ENCODE results near the gene TNFRSF8. TPM values are rescaled to one million over a fixed set of nuclear protein-coding genes. Genes with fewer than 3 reads are reported as not detected.

The TNFRSF8 gene
- total RNA-seq, 2 experiments from 2014 or later = 0.17 to 0.22 TPM

GRCh38 chr1:12162459-12163137, 99.5 kb downstream of the TNFRSF8 start:
- no peaks in the 10 kb centered on the region for H3K27me3 Mint-ChIP-seq
- no peak for ATAC-seq (ENCODE audit: low read depth)
- POLR2A ChIA-PET = interaction anchor here (1.0 to 4.9 kb wide), 8 partner anchors 9 to 255 kb away, joined by 3 to 108 read pairs (median 10); no protein-coding TSS in a partner anchor
- no peak for DNase-seq
- H3K27ac Mint-ChIP-seq = peak overlapping the region; percentile 98
- H3K4me1 Mint-ChIP-seq = peaks cover 66% of the 10 kb centered on the region
- peaks cover 3% of the 10 kb centered on the region for H3K36me3 Mint-ChIP-seq
- peak overlapping the region; percentile 74 for H3K4me3 Mint-ChIP-seq
- no peaks in the 10 kb centered on the region for H3K9me3 Mint-ChIP-seq

DNA sequence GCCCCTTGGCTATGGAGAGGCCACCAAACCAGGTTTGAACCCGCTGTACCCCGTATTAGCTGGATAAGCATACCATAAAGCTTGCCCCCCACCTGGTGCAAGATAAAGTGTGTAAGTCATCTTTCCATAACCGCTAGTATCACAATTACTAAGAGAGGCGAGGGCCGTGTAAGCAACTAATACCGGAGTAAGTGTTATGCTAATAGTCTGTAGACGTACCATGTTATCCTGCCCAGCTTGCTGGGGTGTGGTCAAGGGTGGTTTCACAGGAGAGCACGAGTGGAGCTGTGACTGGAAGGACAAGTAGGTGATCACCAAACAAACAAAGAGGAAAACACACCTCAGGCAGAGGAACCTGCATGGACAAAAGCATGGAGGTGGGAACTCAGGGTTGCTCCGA, 100.1 kb downstream of the TNFRSF8 start:
- no peaks in the 10 kb centered on the region for H3K27me3 Mint-ChIP-seq
- H3K36me3 Mint-ChIP-seq = peaks cover 9% of the 10 kb centered on the region
- peak overlapping the region; percentile 98 for H3K27ac Mint-ChIP-seq
- peaks cover 63% of the 10 kb centered on the region for H3K4me1 Mint-ChIP-seq
- H3K4me3 Mint-ChIP-seq = no peak overlapping the region
- POLR2A ChIA-PET = interaction anchor here (2.6 to 4.9 kb wide), 4 partner anchors 9 to 17 kb away, joined by 12 to 108 read pairs (median 32); no protein-coding TSS in a partner anchor
- DNase-seq = no peak
- ATAC-seq (ENCODE audit: low read depth) = no peak
- no peaks in the 10 kb centered on the region for H3K9me3 Mint-ChIP-seq

DNA sequence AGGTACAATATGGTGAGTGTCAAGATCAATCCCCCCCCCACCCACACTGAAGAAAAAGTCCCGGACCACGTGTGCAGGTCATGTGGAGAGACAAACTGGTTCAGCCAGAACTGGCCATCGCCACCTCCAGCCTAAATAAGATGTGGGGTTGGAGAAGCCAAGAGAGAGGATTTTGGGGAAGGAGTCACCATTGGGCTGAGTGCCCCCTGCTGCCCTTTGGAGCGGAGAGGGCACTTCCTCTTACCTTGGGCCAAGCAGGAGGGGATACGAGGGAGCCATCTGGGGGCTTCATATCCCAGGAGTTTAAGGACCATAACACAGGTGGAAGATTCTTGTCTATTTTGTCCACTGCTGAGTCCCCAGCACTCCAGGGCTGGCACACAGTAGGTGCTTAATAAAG, 101.1 kb downstream of the TNFRSF8 start:
- POLR2A ChIA-PET = interaction anchor here (1.0 to 2.8 kb wide), 4 partner anchors 10 to 255 kb away, joined by 3 to 14 read pairs (median 4); no protein-coding TSS in a partner anchor

GRCh38 chr1:12165342-12165741, 102.2 kb downstream of the TNFRSF8 start:
- DNase-seq (no peak), ATAC-seq (ENCODE audit: low read depth) (no peak)
- Mint-ChIP-seq H3K4me3 (no peak overlapping the region), H3K27me3 (no peaks in the 10 kb centered on the region), H3K4me1 (peaks cover 67% of the 10 kb centered on the region), H3K9me3 (no peaks in the 10 kb centered on the region), H3K27ac (no peak overlapping the region), H3K36me3 (peaks cover 25% of the 10 kb centered on the region)
- POLR2A ChIA-PET = interaction anchor here (1.0 to 5.5 kb wide), 6 partner anchors 11 to 256 kb away, joined by 3 to 44 read pairs (median 4); no protein-coding TSS in a partner anchor

More for the DNA sequence above, 101.1 kb downstream of the TNFRSF8 start:
- Mint-ChIP-seq H3K4me3 (no peak overlapping the region), H3K4me1 (peaks cover 62% of the 10 kb centered on the region), H3K36me3 (peaks cover 18% of the 10 kb centered on the region), H3K27me3 (no peaks in the 10 kb centered on the region), H3K9me3 (no peaks in the 10 kb centered on the region), H3K27ac (peak overlapping the region; percentile 60)
- no peak for ATAC-seq (ENCODE audit: low read depth)
- no peak for DNase-seq

GRCh38 chr1:12166834-12167492, 103.9 kb downstream of the TNFRSF8 start, which contains the start of gene TNFRSF1B:
Gene TNFRSF1B, plus strand, starts transcription at chr1:12166991. Its CDS starts 101 bp downstream, at chr1:12167092.
- no peaks in the 10 kb centered on the region for H3K9me3 Mint-ChIP-seq
- peaks cover 37% of the 10 kb centered on the region for H3K36me3 Mint-ChIP-seq
- POLR2A ChIA-PET = interaction anchor here (0.5 to 5.5 kb wide), 7 partner anchors 9 to 18 kb away, joined by 3 to 50 read pairs (median 9); no protein-coding TSS in a partner anchor
- peaks cover 62% of the 10 kb centered on the region for H3K4me1 Mint-ChIP-seq
- DNase-seq (peak; percentile 87), ATAC-seq (ENCODE audit: low read depth) (peak; percentile 53)
- H3K27ac Mint-ChIP-seq = peak within 1 kb of the TSS; percentile 99
- H3K4me3 Mint-ChIP-seq = peak within 1 kb of the TSS; percentile 100
- H3K27me3 Mint-ChIP-seq = no peaks in the 10 kb centered on the region

GRCh38 chr1:12167493-12168429, 104.7 kb downstream of the TNFRSF8 start:
- peak overlapping the region; percentile 99 for H3K27ac Mint-ChIP-seq
- H3K4me3 Mint-ChIP-seq = peak overlapping the region; percentile 100
- peak; percentile 10 for ATAC-seq (ENCODE audit: low read depth)
- POLR2A ChIA-PET = interaction anchor here (0.5 to 5.5 kb wide), 5 partner anchors 10 to 34 kb away, joined by 3 to 50 read pairs (median 6); no protein-coding TSS in a partner anchor
- no peak for DNase-seq
- H3K27me3 Mint-ChIP-seq = no peaks in the 10 kb centered on the region
- H3K36me3 Mint-ChIP-seq = peaks cover 37% of the 10 kb centered on the region
- H3K4me1 Mint-ChIP-seq = peaks cover 62% of the 10 kb centered on the region
- no peaks in the 10 kb centered on the region for H3K9me3 Mint-ChIP-seq

- DNase-seq (no peak), ATAC-seq (ENCODE audit: low read depth) (no peak)
- Mint-ChIP-seq H3K27ac (peak overlapping the region; percentile 99), H3K4me1 (peaks cover 63% of the 10 kb centered on the region), H3K9me3 (no peaks in the 10 kb centered on the region), H3K36me3 (peaks cover 38% of the 10 kb centered on the region), H3K27me3 (no peaks in the 10 kb centered on the region), H3K4me3 (peak overlapping the region; percentile 100)
- POLR2A ChIA-PET = interaction anchor here (0.6 to 5.5 kb wide), 6 partner anchors 9 to 35 kb away, joined by 3 to 50 read pairs (median 4); no protein-coding TSS in a partner anchor
Measured at GRCh38 chr1:12168451-12169160, 105.5 kb downstream of the TNFRSF8 start.

DNA sequence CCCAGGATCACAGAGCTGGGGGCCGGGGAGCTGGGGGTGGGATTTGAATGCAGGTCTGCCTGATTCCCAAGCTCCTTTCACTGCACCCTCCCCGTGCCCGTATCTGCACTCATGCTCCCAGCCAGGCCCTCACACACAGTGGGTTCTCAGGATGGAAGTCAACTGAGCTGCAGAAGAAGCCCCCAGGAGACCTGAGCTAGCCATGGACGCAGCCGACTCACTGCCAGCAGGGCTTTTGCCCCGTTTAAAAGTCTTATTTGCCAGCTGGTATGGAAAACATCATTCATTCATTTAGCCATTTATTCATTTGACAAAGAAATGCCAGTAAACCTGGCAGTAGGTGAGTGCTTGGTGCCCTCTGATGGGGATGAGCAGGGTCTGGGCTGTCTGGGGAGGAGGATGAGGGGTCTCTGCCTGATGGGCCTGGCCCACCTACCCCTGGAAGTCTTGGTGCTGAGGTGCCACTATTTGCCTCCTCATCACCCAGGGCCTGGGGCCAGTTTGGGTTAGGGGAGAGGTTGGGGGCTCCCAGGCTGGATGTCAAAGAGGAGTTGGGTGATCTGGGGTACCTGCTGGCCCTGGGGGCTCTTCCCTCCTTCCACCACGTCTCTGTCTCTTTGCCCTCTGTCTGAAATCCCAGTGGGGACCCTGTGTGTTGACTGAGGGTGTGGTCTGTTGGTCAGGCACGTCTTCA, 106.5 kb downstream of the TNFRSF8 start:
- DNase-seq (no peak), ATAC-seq (ENCODE audit: low read depth) (no peak)
- Mint-ChIP-seq H3K36me3 (peaks cover 39% of the 10 kb centered on the region), H3K27ac (peak overlapping the region; percentile 75), H3K9me3 (no peaks in the 10 kb centered on the region), H3K4me1 (peaks cover 63% of the 10 kb centered on the region), H3K4me3 (peak overlapping the region; percentile 100), H3K27me3 (no peaks in the 10 kb centered on the region)
- POLR2A ChIA-PET = interaction anchor here (1.2 to 5.5 kb wide), 5 partner anchors 9 to 20 kb away, joined by 3 to 50 read pairs (median 6); no protein-coding TSS in a partner anchor

GRCh38 chr1:12170263-12170671, 107.2 kb downstream of the TNFRSF8 start:
- no peak for ATAC-seq (ENCODE audit: low read depth)
- POLR2A ChIA-PET = interaction anchor here (1.0 to 5.5 kb wide), 3 partner anchors 8 to 10 kb away, joined by 6 to 44 read pairs (median 12); no protein-coding TSS in a partner anchor
- no peaks in the 10 kb centered on the region for H3K27me3 Mint-ChIP-seq

GRCh38 chr1:12171206-12172041, 108.3 kb downstream of the TNFRSF8 start:
- peak overlapping the region; percentile 82 for H3K4me3 Mint-ChIP-seq
- no peaks in the 10 kb centered on the region for H3K27me3 Mint-ChIP-seq
- peaks cover 70% of the 10 kb centered on the region for H3K4me1 Mint-ChIP-seq
- DNase-seq (no peak), ATAC-seq (ENCODE audit: low read depth) (no peak)
- POLR2A ChIA-PET = interaction anchor here (1.0 to 4.5 kb wide), 4 partner anchors 9 to 261 kb away, joined by 3 to 27 read pairs (median 9); no protein-coding TSS in a partner anchor
- H3K36me3 Mint-ChIP-seq = peaks cover 50% of the 10 kb centered on the region
- no peaks in the 10 kb centered on the region for H3K9me3 Mint-ChIP-seq
- peak overlapping the region; percentile 97 for H3K27ac Mint-ChIP-seq

More at GRCh38 chr1:12170263-12170671, 107.2 kb downstream of the TNFRSF8 start:
- H3K27ac Mint-ChIP-seq = peak overlapping the region; percentile 75
- no peaks in the 10 kb centered on the region for H3K9me3 Mint-ChIP-seq
- H3K36me3 Mint-ChIP-seq = peaks cover 40% of the 10 kb centered on the region
- peaks cover 63% of the 10 kb centered on the region for H3K4me1 Mint-ChIP-seq
- DNase-seq = no peak
- peak overlapping the region; percentile 100 for H3K4me3 Mint-ChIP-seq
